ENCODE data around the gene ZNF526.

DNA sequence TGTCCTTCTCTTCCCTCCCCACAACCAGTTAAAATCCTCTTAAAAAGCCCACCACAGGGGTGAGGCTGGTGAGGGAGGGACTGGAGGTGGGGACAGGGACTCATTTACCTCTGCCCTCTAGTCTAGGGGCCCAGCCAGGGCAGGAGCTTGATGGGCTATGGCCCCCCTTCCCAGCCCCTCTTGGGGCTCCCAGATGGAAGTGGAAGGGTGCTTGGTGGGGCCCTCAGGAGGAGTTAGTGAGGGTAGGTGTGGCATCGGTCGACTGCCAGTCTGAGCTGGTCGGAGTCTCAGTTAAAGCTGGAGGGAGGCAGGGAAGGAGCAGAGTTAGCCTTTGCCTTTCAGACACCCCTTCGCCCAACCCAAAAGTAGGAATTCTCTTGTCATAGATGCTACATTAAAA, 10.5 kb downstream of the ZNF526 start:
- no peak for TF ChIP-seq CTCF (IDR thresholded peaks at IDR 0.05)
- TF ChIP-seq EZH2phosphoT487 (IDR thresholded peaks at IDR 0.05), result no peak

Measured in neural progenitor cell (in vitro differentiated cells).